ENCODE measurements around the gene HSPBP1. TPM values are rescaled to one million over a fixed set of nuclear protein-coding genes. Genes with fewer than 3 reads are reported as not detected.

The HSPBP1 gene
- total RNA-seq, 4 donors from 2014 or later: 18.5 to 41.7 (median 36.7) TPM

DNA sequence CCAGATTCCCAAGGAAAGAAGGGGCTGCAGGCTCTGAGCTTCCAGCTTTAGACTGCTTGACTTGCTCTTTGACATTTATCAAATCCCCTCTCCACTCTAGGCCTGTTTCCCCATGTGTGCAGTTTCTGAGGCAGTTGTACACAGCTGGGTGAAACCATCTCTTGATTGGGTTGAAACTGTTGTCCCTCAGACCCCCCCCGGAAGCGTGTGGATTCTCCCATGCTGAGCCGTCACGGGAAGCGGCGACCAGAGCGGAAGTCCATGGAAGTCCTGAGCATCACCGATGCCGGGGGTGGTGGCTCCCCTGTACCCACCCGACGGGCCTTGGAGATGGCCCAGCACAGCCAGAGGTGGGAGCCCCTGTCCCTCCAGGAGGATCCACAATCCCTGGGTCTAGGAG is 23.6 kb upstream of the HSPBP1 start:
- no peaks in the 10 kb centered on the region for H3K9me3 ChIP-seq
- peak overlapping the region in 1 of 4 donors; percentile 31 for H3K27ac ChIP-seq
- DNase-seq (no peak), ATAC-seq (no peak)
- H3K27me3 ChIP-seq: no peaks in the 10 kb centered on the region
- H3K4me3 ChIP-seq: no peak overlapping the region
- no peaks in the 10 kb centered on the region for H3K36me3 ChIP-seq
- TF ChIP-seq POLR2A (IDR thresholded peaks at IDR 0.05): no peak
- TF ChIP-seq, protein P1, sequence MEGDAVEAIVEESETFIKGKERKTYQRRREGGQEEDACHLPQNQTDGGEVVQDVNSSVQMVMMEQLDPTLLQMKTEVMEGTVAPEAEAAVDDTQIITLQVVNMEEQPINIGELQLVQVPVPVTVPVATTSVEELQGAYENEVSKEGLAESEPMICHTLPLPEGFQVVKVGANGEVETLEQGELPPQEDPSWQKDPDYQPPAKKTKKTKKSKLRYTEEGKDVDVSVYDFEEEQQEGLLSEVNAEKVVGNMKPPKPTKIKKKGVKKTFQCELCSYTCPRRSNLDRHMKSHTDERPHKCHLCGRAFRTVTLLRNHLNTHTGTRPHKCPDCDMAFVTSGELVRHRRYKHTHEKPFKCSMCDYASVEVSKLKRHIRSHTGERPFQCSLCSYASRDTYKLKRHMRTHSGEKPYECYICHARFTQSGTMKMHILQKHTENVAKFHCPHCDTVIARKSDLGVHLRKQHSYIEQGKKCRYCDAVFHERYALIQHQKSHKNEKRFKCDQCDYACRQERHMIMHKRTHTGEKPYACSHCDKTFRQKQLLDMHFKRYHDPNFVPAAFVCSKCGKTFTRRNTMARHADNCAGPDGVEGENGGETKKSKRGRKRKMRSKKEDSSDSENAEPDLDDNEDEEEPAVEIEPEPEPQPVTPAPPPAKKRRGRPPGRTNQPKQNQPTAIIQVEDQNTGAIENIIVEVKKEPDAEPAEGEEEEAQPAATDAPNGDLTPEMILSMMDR (IDR thresholded peaks at IDR 0.05 in 4 of 5, conservative IDR thresholded peaks at IDR 0.05 in 1 of 5): no peak
- peaks cover 0 to 4% of the 10 kb centered on the region in 2 donors for H3K4me1 ChIP-seq
- in situ Hi-C loops (cut with MboI; ENCODE audit: low sequenced_read_pairs in 4 of 4): no loop called here
- intact Hi-C loops (cut with DNase I; ENCODE audit: low total_unique reads): no loop called here

DNA sequence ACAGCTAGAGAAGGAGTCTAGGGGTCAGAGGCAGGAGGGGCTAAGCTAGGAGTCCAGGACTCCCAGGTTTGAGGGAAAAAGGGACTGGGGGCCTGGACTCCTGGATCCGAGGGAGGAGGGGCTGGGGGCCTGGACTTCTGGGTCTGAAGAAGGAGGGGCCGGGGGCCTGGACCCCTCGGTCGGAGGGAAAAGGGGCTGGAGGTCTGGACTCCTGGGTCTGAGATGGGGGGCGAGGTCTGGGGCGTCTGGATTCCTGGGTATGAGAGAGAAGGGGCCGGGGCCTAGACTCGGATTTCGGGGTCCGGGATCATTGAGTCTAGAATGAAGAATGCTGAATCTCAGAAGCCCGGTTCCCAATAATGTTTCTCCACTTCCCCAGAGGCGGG is 22.4 kb upstream of the HSPBP1 start:
- ATAC-seq (peak in 1 of 2 donors; percentile 18), DNase-seq (no peak)
- intact Hi-C loops (cut with DNase I; ENCODE audit: low total_unique reads): no loop called here
- in situ Hi-C loops (cut with MboI; ENCODE audit: low sequenced_read_pairs in 4 of 4): no loop called here
- TF ChIP-seq POLR2A (IDR thresholded peaks at IDR 0.05): no peak
- TF ChIP-seq, protein P1 (IDR thresholded peaks at IDR 0.05 in 4 of 5, conservative IDR thresholded peaks at IDR 0.05 in 1 of 5): no peak
- Histone ChIP-seq H3K4me3 (peak overlapping the region in 1 of 4 donors; percentile 53), H3K9me3 (no peaks in the 10 kb centered on the region), H3K36me3 (no peaks in the 10 kb centered on the region), H3K4me1 (peaks cover 0 to 4% of the 10 kb centered on the region in 2 donors), H3K27ac (no peak overlapping the region), H3K27me3 (no peaks in the 10 kb centered on the region)

DNA sequence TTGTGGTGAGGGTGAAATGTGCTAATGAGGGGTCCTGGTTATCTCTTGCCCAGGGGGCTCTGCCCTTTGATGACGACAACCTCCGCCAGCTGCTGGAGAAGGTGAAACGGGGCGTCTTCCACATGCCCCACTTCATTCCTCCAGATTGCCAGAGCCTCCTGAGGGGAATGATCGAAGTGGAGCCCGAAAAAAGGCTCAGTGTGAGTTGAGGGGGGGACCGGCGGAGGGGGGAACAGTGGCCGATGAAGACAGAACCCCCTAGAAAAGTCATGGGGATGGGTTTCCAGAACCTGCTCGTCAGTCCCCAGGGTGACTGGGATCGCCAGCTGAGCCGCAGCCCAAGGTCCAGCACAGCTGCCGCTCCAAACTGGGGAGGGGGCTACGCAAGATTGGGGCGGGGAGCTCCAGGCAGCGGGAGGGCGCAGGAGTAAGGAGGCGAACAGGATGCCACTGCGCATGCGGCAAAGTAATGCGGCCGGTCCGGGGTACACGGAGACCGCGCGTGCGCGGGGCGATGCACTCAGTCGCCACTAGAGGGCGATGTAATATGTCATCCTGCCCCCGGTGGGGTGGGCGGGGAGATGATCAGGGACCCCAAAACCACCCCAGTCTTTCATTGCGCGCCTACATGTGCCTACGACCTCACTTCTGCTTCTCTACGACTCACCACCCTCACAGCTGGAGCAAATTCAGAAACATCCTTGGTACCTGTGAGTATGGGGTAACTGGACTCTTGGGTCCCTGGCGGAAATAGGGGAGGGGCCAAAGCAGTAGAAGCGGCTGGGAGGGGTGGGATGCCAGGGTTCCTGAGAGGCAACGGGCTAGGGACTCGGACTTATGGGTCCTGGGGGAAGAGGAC is 21.8 kb upstream of the HSPBP1 start:
- Histone ChIP-seq H3K4me3 (peak overlapping the region; percentile 49 to 57 (median 52)), H3K27ac (no peak overlapping the region), H3K27me3 (no peaks in the 10 kb centered on the region), H3K9me3 (no peaks in the 10 kb centered on the region), H3K36me3 (no peaks in the 10 kb centered on the region), H3K4me1 (peaks cover 0 to 4% of the 10 kb centered on the region in 2 donors)
- TF ChIP-seq, protein P1 (IDR thresholded peaks at IDR 0.05 in 4 of 5, conservative IDR thresholded peaks at IDR 0.05 in 1 of 5): peak; percentile 69 to 97 (median 94)
- no peak for TF ChIP-seq POLR2A (IDR thresholded peaks at IDR 0.05)
- in situ Hi-C loops (cut with MboI; ENCODE audit: low sequenced_read_pairs in 4 of 4) (no loop called here), intact Hi-C loops (cut with DNase I; ENCODE audit: low total_unique reads) (loop anchor here (2.0 kb wide), 2 partner anchors 37 to 83 kb away; partner anchors contain the start of genes KMT5C, RPL28 and TMEM238)
- ATAC-seq (peak; percentile 79 to 80), DNase-seq (peak; percentile 53 to 72)

DNA sequence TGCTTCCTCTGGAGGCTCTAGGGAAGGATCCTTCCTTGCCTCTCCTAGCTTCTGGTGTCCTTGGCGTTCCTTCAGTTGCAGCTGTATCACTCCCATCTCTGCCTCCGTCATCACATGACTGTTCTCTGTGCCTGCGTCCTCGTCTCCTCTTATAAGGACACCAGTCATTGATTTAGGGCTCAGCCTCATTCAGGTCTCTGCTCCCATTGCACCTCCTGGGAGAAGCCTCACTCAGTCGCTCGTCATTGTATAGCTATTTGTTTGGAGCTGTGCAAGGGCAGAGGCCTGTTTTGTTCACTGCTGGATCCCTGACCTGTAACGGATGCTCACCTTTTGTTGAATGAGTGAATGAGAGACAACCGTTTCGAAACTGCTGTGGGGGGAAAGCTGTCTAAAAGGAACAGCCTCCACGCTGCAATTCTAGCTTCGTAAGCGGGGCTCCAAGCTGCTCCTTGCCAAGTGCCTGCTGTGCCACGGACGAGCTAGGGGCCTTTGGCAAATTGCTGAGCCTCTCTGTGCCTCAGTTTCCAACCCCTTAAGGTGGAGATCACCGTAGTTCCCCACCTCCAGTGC is 21.1 kb upstream of the HSPBP1 start:
- no peaks in the 10 kb centered on the region for H3K27me3 ChIP-seq
- peak overlapping the region in 2 of 4 donors; percentile 49 to 53 for H3K4me3 ChIP-seq
- in situ Hi-C loops (cut with MboI; ENCODE audit: low sequenced_read_pairs in 4 of 4): no loop called here
- H3K4me1 ChIP-seq: peaks cover 0 to 4% of the 10 kb centered on the region in 2 donors
- H3K9me3 ChIP-seq: no peaks in the 10 kb centered on the region
- intact Hi-C loops (cut with DNase I; ENCODE audit: low total_unique reads): loop anchor here (2.0 kb wide), 2 partner anchors 38 to 84 kb away; partner anchors contain the start of genes KMT5C, RPL28 and TMEM238
- TF ChIP-seq, protein P1 (IDR thresholded peaks at IDR 0.05 in 4 of 5, conservative IDR thresholded peaks at IDR 0.05 in 1 of 5): no peak
- no peak for TF ChIP-seq POLR2A (IDR thresholded peaks at IDR 0.05)
- no peak for ATAC-seq
- no peak overlapping the region for H3K27ac ChIP-seq
- no peaks in the 10 kb centered on the region for H3K36me3 ChIP-seq
- DNase-seq: no peak
